Trophoblast cell (in vitro differentiated cells and primary cell): ENCODE measurements around the gene IRF6.
A peak's percentile ranks its signal among the peaks of the same experiment; 100 is the strongest.

Experiments used
- DNase-seq, 2 donors: peaks; one replicate each; pipeline ENCODE4 v3.0.0-alpha.2; 2016
- H2AFZ ChIP-seq: 2 replicates; pipeline ENCODE4 v1.6.1; 2013; ENCODE audit warnings: low read length, moderate library complexity, mild to moderate bottlenecking; ENCODE audit not compliant: insufficient read depth, poor library complexity
- H2AK5ac ChIP-seq: 2 replicates; pipeline ENCODE4 v1.6.1; 2013; ENCODE audit warnings: mild to moderate bottlenecking, low read length
- H2BK120ac ChIP-seq: 2 replicates; pipeline ENCODE4 v1.6.1; 2013; ENCODE audit warnings: low read length, mild to moderate bottlenecking, moderate library complexity; ENCODE audit not compliant: insufficient read depth, poor library complexity
- H2BK12ac ChIP-seq: 2 replicates; pipeline ENCODE4 v1.6.1; 2013; ENCODE audit warnings: mild to moderate bottlenecking, low read length, moderate library complexity
- H2BK5ac ChIP-seq: 2 replicates; pipeline ENCODE4 v1.6.1; 2013; ENCODE audit warnings: low read length, low read depth, moderate library complexity, mild to moderate bottlenecking; ENCODE audit not compliant: poor library complexity
- H3K14ac ChIP-seq: 2 replicates; pipeline ENCODE4 v1.6.1; 2013; ENCODE audit warnings: mild to moderate bottlenecking, low read length
- H3K18ac ChIP-seq: 2 replicates; pipeline ENCODE4 v1.6.1; 2013; ENCODE audit warnings: mild to moderate bottlenecking, low read length
- H3K23ac ChIP-seq: 2 replicates; pipeline ENCODE4 v1.6.1; 2013; ENCODE audit warnings: low read length
- H3K27ac ChIP-seq: 2 replicates; pipeline ENCODE4 v1.5.1; 2013; ENCODE audit warnings: low read depth, mild to moderate bottlenecking, inconsistent platforms, low read length, moderate library complexity
- H3K27me3 ChIP-seq: 2 replicates; pipeline ENCODE4 v1.6.1; 2013; ENCODE audit warnings: inconsistent platforms, mild to moderate bottlenecking, low read length, moderate library complexity; ENCODE audit not compliant: insufficient read depth
- H3K36me3 ChIP-seq, 2 experiments: 1 replicate in 1 of 2; 2 replicates in 1 of 2; pipeline ENCODE4 v1.6.1; 2013; ENCODE audit warnings: low read length in 2 of 2, mild to moderate bottlenecking in 2 of 2, moderate library complexity in 1 of 2; ENCODE audit not compliant: insufficient read depth in 2 of 2, control insufficient read depth in 1 of 2
- H3K4ac ChIP-seq: 2 replicates; pipeline ENCODE4 v1.6.1; 2013; ENCODE audit warnings: low read depth, mild to moderate bottlenecking, low read length, moderate library complexity
- H3K4me1 ChIP-seq, 2 experiments: 1 replicate in 1 of 2; 2 replicates in 1 of 2; pipeline ENCODE4 v1.6.1; 2013; ENCODE audit warnings: low read length in 2 of 2, mild to moderate bottlenecking in 2 of 2, moderate library complexity in 1 of 2; ENCODE audit not compliant: insufficient read depth in 2 of 2, control insufficient read depth in 1 of 2
- H3K4me2 ChIP-seq: 2 replicates; pipeline ENCODE4 v1.6.1; 2013; ENCODE audit warnings: inconsistent platforms, mild to moderate bottlenecking, low read length, moderate library complexity
- H3K4me3 ChIP-seq: 2 replicates; pipeline ENCODE4 v1.5.1; 2013; ENCODE audit warnings: mild to moderate bottlenecking, low read depth, low read length, inconsistent platforms
- H3K79me1 ChIP-seq: one replicate; pipeline ENCODE4 v1.6.1; 2013; ENCODE audit warnings: low read length
- H3K79me2 ChIP-seq: 2 replicates; pipeline ENCODE4 v1.6.1; 2013; ENCODE audit warnings: low read length, mild to moderate bottlenecking; ENCODE audit not compliant: control insufficient read depth, insufficient read depth, poor library complexity
- H3K9ac ChIP-seq: 2 replicates; pipeline ENCODE4 v1.6.1; 2013; ENCODE audit warnings: mild to moderate bottlenecking, low read length
- H3K9me3 ChIP-seq: 2 replicates; pipeline ENCODE4 v1.6.1; 2013; ENCODE audit warnings: low read depth, mild to moderate bottlenecking, control low read depth, inconsistent platforms, low read length; ENCODE audit not compliant: insufficient read depth
- H4K12ac ChIP-seq: 2 replicates; pipeline ENCODE4 v1.6.1; 2013; ENCODE audit warnings: low read depth, mild to moderate bottlenecking, low read length, moderate library complexity
- H4K8ac ChIP-seq: 2 replicates; pipeline ENCODE4 v1.6.1; 2013; ENCODE audit warnings: low read depth, mild to moderate bottlenecking, low read length, moderate library complexity
- H4K91ac ChIP-seq: one replicate; pipeline ENCODE4 v1.6.1; 2013; ENCODE audit warnings: low read depth, mild to moderate bottlenecking, low read length, moderate library complexity
- WGBS: extraction: QIAGEN DNeasy Blood & Tissue Kit; methylation state at CpG from one replicate; pipeline ENCODE4 v1.1.7; 2013; ENCODE audit warnings: missing lambda C conversion rate; ENCODE audit not compliant: insufficient read length, insufficient coverage; ENCODE audit errors: extremely low coverage; 5-methylcytosine and 5-hydroxymethylcytosine counted together

Gene IRF6

DNA sequence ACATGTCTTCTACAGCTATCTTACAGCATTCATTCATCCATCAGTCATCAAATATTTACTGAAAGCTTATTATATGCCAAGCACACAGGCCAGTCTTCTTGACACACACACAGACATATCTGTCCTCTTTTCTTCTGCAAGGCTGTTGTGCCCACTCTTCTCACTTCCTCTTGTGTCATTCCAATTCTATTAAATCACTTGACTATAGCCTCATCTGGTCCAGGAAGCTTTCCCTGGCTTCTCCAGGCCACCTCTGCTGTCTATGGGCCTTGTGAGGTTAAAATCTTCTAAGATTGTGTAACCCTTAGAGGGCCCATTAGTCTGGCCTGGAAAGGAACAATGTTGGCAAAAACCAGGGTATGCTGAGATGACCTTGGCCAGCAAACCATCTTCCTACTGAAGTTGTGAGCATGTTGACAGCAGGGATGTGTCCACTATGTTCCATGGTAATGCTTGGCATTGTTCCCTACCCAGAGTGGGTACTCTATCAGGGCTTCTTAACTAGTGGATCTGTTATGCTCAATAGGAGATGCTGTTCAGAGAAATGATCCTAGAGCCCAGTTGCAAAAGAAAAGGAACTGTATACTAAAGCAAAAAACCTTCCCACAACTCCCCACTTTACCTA, 44.8 kb downstream of the IRF6 start:
- H3K4me3 ChIP-seq = no peak overlapping the region
- H3K27ac ChIP-seq = no peak overlapping the region
- H2BK120ac ChIP-seq = no peak overlapping the region
- H3K9me3 ChIP-seq = no peaks in the 10 kb centered on the region
- no peak overlapping the region for H4K8ac ChIP-seq
- H3K9ac ChIP-seq = no peak overlapping the region
- H3K27me3 ChIP-seq = no peaks in the 10 kb centered on the region
- no peak overlapping the region for H3K14ac ChIP-seq
- no peak overlapping the region for H2AFZ ChIP-seq
- no peaks in the 10 kb centered on the region for H3K79me1 ChIP-seq
- H4K12ac ChIP-seq = no peak overlapping the region
- H2BK12ac ChIP-seq = no peak overlapping the region
- H4K91ac ChIP-seq = no peak overlapping the region
- H3K79me2 ChIP-seq = no peaks in the 10 kb centered on the region
- H3K4me2 ChIP-seq = no peak overlapping the region
- no peak overlapping the region for H2AK5ac ChIP-seq
- DNase-seq = no peak
- H3K23ac ChIP-seq = no peak overlapping the region
- H3K36me3 ChIP-seq = no peaks in the 10 kb centered on the region
- no peak overlapping the region for H2BK5ac ChIP-seq
- H3K4ac ChIP-seq = no peak overlapping the region
- no peak overlapping the region for H3K18ac ChIP-seq
- H3K4me1 ChIP-seq = no peaks in the 10 kb centered on the region

DNA sequence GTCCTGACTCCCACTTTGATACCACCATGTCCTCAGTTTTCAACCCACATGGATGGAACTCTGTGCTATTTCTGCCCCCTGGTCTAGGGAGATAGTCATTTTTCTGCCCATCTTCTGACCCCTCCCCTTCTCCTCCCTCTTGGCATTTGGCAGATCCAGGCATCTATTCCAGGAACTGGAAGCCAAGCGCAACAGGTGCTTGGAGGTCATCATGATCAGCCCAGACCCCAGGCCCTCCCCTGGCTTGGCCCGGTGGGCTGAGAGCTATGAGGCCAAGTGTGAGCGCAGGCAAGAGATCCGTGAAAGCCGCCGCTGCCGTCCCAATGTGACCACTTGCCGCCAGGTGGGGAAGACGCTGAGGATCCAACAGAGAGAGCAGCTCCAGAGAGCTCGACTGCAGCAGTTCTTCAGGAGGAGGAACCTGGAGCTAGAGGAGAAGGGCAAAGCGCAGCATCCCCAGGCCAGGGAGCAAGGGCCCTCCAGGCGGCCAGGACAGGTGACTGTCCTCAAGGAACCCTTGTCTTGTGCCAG, 46.0 kb downstream of the IRF6 start:
- WGBS = no CpG with 5 or more reads among the region's 12 CpGs
- no peak overlapping the region for H2BK120ac ChIP-seq

DNA sequence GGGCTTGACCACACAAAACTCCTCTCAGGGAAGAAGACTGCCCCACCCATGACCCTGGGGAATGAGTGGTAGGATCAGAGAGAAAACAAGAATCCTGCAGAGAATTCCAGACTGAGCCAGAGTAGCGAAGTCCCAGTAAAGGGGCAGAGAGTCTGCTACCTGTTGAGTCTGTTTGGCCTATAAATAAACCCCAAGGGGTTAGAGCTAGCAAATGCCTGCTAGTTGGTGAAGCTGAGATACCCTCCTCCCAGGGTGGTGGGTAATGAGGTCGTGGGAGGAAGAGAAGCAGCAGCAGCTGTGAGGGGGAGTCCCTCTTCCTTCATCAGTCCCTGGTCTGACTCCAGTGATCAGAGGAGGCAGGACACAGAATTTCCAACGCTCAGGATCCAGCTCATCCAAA, 47.5 kb downstream of the IRF6 start:
- Histone ChIP-seq H2AK5ac (no peak overlapping the region), H3K18ac (no peak overlapping the region), H4K8ac (no peak overlapping the region), H3K14ac (no peak overlapping the region), H3K4me3 (no peak overlapping the region), H3K4me2 (no peak overlapping the region), H3K23ac (no peak overlapping the region), H4K12ac (no peak overlapping the region), H4K91ac (peak overlapping the region; percentile 12), H3K79me2 (no peaks in the 10 kb centered on the region), H3K36me3 (no peaks in the 10 kb centered on the region), H3K4me1 (no peaks in the 10 kb centered on the region), H2BK5ac (no peak overlapping the region), H3K27ac (no peak overlapping the region), H3K9me3 (no peaks in the 10 kb centered on the region), H3K4ac (no peak overlapping the region), H3K79me1 (no peaks in the 10 kb centered on the region), H2BK12ac (no peak overlapping the region), H2BK120ac (no peak overlapping the region), H3K9ac (no peak overlapping the region), H2AFZ (no peak overlapping the region), H3K27me3 (no peaks in the 10 kb centered on the region)
- WGBS = no CpG with 5 or more reads among the region's 3 CpGs
- no peak for DNase-seq

More for the DNA sequence above, 46.0 kb downstream of the IRF6 start:
- Histone ChIP-seq H2AFZ (no peak overlapping the region), H3K4ac (no peak overlapping the region), H3K18ac (no peak overlapping the region), H3K27ac (no peak overlapping the region), H3K4me3 (no peak overlapping the region), H4K8ac (no peak overlapping the region), H3K79me1 (no peaks in the 10 kb centered on the region), H2BK12ac (no peak overlapping the region), H3K27me3 (no peaks in the 10 kb centered on the region), H2AK5ac (no peak overlapping the region), H3K9ac (no peak overlapping the region), H3K4me1 (no peaks in the 10 kb centered on the region), H3K14ac (no peak overlapping the region), H4K91ac (no peak overlapping the region), H3K79me2 (no peaks in the 10 kb centered on the region), H3K36me3 (no peaks in the 10 kb centered on the region), H3K9me3 (no peaks in the 10 kb centered on the region), H2BK5ac (no peak overlapping the region), H3K4me2 (no peak overlapping the region), H3K23ac (no peak overlapping the region), H4K12ac (no peak overlapping the region)
- no peak for DNase-seq

DNA sequence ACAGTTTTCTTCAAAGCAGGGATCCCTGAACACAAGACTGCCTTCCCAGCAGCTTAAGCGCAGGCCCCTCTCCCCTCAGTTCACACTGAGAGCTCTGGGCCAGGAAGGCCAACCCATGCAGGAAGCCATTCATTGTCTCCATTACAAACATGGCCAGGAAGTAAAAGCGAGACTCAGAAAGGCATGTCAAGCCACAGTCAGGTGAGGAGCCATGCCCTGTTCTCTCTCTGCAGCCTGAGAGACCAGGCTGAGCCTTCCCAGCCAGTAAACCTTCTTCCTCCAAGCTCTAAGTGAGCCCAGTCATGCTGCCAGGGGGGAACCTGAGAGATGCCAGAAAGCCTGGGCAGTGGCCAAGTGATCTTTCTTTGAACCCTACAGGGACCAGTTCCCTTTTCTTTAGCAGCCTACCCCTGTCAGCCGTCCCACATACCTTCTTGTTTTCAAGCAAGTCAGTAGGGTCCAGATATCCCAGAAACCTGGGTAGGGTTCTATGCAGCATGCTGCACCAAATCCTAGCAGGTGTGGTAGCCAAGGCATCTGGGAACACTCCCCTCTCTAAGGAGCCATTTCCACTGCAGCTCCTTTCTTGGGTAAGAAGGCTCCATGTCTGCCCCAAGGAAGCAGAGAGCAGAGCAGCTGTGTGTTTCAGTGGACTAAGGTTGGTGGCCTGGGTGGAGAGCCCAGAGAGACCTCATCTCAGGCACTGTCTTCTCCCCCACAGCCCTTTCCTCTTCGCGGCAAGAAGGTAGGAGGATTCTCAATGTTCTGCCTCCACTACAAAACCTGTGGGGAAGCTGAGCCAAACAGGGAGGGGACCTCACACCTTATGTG, 49.1 kb downstream of the IRF6 start:
- Histone ChIP-seq H3K27me3 (no peaks in the 10 kb centered on the region), H3K79me1 (no peaks in the 10 kb centered on the region), H2BK5ac (no peak overlapping the region), H3K14ac (no peak overlapping the region), H4K12ac (no peak overlapping the region), H4K91ac (no peak overlapping the region), H2BK12ac (no peak overlapping the region), H3K4me2 (no peak overlapping the region), H3K4ac (no peak overlapping the region), H3K27ac (no peak overlapping the region), H3K18ac (no peak overlapping the region), H2AK5ac (no peak overlapping the region), H2AFZ (no peak overlapping the region), H3K4me1 (no peaks in the 10 kb centered on the region), H3K79me2 (no peaks in the 10 kb centered on the region), H3K9me3 (no peaks in the 10 kb centered on the region), H3K36me3 (no peaks in the 10 kb centered on the region), H3K9ac (no peak overlapping the region), H2BK120ac (no peak overlapping the region), H4K8ac (no peak overlapping the region), H3K4me3 (no peak overlapping the region), H3K23ac (no peak overlapping the region)
- no peak for DNase-seq
- no CpG with 5 or more reads among the region's 5 CpGs for WGBS
